ENCODE data around the gene EWSR1.

EWSR1 gene

DNA sequence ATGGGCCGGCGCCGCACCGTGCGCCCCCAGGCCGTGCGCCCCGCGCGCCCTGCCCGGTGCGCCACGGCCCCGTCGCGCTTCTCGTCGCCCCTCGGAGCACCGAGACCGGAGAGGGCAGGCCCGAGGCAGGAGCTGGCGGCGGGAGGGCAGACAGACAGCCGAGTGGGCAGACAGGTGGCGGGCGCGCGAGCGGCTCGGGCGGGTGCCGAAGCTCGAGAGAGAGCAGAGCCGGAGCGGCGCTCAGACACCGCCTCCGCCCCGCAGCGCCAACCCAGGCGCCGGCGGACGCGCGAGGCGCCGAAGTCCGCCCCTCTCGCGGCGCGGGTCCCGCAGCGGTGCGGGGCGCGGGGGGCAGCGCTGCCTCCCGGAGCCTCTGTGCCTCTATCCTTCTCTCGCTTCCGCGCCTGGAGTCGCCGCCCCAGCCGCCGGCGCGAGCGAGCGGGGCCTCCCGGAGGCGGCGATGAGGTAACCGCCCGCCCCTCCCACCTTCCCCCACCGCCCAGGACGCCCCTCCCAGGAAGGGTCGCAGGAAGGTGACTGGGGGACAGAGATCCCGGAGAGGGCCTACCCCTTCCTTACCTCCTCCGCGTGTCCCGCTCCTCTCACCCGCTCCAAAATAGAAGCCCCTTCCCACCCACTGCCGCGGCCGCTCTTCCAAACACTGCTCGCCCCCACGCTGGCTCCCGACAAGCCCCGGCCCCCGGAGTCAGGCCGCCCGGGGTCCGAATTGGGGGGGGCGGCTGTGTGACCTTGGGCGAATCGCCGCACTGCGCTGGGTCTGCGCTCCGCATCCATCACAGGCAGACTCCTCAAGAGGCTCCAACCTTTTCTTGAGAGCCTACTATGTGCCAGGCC lies 47.4 kb downstream of the EWSR1 start, which contains the start of gene RASL10A:
TSS of gene RASL10A (minus strand) at position 412 of the 855 bp plus-strand sequence. CDS start 451 bp downstream, outside the sequence.
- FAIRE-seq: no peak
- DNase-seq (ENCODE audit: insufficient read length, low spot score): no peak

DNA sequence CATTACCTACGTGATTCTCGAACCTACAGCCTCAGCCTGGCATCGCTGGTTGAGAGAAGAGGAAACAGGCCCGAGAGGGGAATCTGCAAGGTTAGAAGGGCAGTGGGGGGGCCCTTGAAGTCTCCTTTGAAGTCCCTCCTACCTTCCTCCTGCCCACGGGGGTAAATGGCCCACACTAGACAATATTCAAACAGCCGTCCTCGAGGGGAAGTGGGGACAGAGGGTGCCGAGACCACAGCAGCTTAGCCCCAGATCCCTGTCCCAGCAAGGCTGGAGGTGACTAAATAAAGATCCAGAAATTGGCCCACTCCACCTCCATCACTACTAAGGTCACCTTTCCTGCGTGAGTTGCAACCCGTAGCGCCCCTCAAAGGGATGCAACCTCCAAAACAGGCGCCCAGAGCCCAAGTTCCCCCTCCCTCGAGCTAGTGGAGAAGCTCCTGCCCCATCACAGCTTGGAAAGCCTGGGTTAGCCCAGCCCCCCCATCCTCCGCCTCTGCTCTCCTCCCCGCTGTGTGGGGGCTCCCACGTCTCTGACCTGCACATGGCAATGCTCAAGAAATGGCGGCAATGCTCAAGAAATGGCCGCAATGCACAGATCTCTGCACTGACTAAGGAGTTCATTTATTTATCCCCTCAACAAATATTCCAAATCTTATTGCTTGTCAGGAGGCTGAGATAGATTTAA lies 48.2 kb downstream of the EWSR1 start:
- no peak for DNase-seq (ENCODE audit: insufficient read length, low spot score)
- FAIRE-seq: no peak

DNA sequence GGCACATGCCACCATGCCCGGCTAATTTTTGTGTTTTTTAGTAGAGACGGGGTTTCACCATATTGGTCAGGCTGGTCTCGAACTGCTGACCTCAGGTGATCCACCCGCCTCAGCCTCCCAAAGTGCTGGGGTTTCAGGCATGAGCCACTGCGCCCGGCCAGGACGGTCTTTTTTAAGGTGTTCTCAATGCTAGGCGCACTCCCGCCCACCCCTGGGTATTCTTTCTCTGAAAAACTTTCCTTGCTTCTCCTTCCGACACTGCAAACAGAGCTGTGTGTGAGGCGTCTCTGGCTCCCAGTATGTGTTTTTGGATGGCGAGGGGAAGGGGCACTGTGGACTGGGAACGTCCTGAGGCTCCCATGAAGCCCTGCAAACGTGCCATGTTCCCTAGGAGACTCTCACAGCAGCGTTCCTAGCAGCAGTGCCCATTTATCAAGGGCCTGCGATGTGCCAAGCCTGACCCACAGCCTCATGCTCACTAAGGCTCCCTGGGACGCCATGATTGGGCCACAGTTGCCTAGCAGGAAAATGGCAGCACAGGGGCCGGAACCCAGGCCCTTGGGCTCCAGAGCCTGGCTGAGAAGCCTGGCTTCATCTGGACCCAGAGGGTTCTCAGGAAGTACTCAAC lies 49.9 kb downstream of the EWSR1 start:
- FAIRE-seq: no peak

DNA sequence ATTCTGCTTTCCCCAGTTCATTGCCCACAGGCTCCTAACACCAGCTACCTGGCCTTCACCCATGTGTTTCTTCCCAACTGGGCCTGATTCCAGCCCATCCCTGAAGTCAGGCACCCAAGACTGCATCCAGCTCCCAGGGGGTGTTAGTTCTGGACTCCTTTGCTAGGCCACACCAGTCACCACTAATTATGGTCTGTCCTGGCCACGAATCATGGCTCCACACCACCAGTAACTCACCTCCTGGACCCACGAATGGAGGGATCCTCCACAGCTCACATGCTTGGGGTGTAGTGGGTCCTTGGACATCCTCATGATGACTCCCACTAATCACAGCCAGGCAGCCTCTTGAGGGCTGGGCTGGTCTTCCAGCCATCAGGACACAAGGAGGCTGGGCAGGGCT lies 51.0 kb downstream of the EWSR1 start:
- DNase-seq (ENCODE audit: insufficient read length, low spot score) (no peak), FAIRE-seq (no peak)

More for the DNA sequence above, 49.9 kb downstream of the EWSR1 start:
- no peak for DNase-seq (ENCODE audit: insufficient read length, low spot score)

DNA sequence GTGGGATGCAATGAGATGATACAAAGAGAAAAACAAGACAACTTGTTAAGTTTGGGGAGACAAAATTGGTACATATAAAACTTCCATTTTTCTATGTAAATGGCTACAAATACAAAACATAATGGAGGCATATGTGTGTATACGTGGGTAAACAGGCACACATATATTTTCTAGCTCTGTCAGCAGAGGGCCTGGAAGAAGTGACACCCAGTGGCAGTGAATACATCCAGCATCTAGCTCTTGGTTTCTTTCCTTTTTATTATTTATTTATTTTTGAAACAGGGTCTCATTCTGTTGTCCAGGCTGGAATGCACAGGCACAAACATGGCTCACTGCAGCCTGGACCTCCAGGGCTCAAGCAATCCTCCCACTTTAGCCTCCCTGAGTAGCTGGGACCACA lies 52.5 kb downstream of the EWSR1 start:
- DNase-seq (ENCODE audit: insufficient read length, low spot score): no peak
- FAIRE-seq: no peak

DNA sequence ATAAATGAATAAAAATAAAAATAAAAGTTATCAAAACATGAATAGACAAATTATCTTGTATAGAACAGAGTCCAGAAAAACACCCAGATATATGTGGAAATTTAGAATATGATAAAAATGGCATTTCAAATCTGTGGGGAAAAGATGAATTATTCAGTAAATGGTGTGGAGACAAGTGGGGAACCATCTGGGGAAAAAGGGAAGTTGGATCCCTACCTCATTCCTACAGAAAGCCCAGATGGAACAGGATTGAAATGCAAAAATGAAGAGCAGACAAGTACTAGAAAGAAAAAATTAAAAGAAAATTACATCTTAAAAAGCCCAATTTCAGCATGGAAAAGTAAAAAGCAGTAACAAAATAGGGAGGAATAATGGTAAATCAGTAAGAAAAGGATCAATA lies 55.6 kb downstream of the EWSR1 start:
- FAIRE-seq (no peak), DNase-seq (ENCODE audit: insufficient read length, low spot score) (no peak)

DNA sequence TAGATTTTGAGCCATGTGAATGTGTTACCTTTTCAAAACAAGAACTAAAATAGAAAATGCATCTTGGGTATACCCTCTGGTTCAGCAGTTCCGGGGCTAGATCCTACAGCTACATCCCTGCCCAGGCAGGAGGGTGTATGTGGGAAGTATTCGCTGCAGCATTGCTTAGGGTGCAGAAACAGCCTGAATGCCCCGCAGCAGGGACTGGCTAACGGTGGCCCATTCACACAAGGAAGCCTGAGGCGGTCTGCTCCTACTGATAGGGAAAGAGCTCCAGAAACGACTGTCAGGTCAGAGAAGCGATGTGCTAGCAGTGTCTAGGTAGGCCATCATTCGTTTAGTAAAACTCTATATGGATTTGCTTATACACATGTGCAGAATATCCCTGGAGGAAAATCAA lies 57.3 kb downstream of the EWSR1 start:
- DNase-seq (ENCODE audit: insufficient read length, low spot score) (no peak), FAIRE-seq (no peak)

DNA sequence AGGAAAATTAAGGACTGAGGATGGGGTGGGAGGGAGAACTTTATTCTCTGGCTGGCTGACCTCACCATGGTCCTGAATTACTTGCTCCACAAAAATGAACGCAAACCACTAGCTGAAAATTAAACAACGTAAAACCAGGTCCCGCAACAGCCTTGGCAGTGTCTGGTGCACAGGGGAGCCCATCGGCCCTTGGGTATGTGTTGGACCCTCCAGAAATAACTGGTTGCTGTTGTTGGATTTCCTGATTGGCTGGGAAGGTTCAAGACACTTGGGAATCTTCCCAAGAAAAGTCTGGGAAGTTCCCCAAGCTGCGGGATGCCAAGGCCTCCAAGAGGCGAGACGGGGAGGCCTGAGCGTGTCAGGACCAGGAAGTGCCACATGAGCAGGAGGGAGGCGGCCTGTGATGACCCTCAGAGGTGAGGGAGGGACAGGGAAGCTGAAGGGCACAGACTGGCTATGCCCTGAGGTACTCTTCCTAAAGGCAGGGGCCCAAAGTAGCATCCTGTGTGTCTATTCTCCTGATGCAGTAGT lies 57.8 kb downstream of the EWSR1 start:
- no peak for DNase-seq (ENCODE audit: insufficient read length, low spot score)
- FAIRE-seq: no peak

DNA sequence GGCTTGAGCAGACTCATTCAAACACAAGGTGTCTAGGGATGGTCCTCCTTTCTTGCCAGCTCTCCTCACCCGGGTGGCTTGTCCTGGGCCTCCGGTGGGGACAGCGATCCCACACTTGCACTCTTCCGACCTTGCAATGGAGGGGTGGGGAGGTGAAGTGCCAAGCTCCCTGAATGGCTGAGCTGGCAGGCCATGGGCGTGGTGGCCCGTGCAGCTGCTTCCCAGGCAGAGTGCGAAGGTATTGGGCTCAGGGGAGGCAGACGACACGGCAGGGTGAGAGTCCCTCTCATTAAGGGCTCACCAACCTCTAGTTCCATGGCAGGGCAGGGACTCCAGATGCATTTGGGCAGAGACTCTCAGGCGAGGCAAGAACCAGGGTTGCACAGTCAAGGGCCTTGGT lies 58.4 kb downstream of the EWSR1 start:
- no peak for FAIRE-seq
- DNase-seq (ENCODE audit: insufficient read length, low spot score): no peak

DNA sequence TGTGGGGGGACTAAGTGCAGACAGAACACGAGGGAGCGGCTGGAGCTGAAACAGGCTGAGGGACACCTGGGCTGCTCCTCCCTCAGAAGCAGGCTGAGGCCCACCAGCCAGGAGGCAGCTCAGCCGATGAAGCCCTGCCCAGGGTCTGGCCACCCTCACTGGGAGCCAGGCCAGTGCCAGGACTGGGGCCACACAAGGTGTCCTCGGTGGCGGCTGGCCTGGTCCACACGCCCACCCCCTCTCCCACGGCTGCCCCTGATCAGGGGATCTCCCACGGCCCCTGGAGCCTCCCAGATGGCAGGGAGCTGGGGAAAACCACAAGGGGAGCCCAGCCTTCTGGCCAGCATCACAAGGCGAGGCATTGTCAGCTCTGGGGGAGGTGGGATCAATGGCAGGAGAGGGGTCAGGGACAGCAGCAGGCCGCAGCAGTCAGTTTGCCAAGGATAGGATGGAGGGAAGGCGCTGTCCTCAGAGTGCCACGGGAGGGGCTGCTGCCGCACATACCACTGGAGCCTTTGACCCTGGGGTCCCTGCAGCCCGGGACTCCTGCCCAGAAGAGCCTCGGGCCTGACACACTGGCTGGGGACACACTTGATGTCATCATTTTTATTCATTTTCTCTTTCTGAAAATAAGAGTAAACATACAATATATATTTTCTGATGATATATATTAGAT lies 59.2 kb downstream of the EWSR1 start:
- no peak for FAIRE-seq

DNA sequence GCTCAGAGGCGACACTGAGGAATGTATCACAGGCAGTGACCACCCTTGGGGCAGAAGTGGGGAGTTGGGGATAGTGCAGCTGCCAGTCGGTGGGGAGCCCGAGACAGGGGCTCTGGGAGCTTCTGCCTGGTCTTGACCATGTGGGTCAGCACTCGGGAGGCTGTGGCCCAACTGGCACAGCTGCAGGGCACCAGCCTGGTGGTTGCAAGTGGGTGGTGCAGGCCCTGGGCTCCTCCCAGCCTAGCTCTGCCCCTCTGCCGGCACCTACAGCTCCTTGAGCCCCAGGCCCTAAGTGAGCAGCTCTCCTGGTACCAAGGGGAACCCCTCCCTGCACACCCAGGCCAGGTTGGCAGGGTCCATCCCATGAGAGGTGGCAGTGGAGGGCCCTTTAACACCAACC lies 60.0 kb downstream of the EWSR1 start:
- FAIRE-seq (no peak), DNase-seq (ENCODE audit: insufficient read length, low spot score) (no peak)

More for the DNA sequence above, 59.2 kb downstream of the EWSR1 start:
- DNase-seq (ENCODE audit: insufficient read length, low spot score): no peak

DNA sequence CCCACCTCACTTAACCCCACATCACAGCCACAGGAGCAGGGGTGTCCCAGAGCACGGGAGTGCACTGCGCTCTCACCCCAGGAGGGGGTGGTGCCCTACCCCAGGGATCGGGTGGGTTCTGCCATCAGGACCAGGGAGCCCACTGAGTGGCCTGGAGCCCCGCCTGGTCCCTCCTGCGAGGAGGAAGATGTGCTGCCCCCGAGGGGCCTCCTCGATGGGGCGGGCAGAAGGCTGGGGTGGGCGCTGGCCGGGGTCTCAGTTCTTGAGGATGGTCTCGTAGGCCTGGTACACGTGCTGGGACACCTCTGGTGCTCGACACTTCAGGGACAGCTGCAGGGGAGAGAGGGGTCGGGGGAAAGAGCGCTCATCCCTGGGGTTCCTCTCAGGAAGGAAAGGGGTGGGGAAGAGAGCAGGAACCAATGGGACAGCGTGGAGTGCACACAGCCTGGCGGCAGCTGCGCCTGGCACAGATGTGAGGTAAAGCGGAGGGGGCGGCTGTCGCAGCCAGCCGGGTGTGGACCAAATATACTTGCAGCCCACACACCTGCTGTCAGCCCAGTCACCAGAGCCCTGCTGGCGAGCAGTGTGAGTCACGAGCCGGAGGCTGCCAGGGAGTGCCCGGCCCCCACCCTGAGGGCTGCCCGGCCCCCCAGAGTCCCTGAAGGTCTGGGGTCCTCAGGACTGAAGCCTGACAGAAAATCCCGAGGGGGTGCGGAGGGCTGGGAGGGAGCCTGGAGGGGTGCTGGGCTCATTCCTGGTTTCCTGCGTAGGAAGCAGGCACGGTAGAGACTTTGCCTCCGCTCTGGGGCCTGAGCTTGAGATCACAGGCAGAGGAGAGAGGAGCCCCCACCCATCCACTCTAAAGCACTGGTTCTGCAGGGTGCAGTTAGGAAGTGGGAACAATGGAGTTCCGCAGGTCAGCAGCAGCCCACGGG lies 60.8 kb downstream of the EWSR1 start:
- no peak for FAIRE-seq
- DNase-seq (ENCODE audit: insufficient read length, low spot score): no peak

DNA sequence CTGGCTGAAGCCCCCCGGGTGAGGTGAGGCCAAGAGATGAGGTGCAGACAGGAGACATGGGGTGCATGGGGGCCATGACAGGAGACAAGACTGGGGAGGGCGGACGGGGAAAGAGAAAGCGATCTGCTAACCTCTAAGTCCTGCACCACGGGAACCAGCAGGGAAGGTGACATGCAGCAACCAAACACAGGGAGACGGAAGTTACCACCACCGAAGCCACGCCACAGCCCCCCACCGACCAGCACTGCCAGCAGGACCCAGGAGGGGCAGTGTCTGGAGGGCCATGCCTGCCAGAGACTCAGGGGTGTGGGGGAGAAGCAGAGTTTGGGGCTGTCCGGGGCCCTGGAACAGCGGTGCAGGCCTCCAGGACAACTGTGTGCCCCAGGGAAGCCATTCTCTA lies 61.5 kb downstream of the EWSR1 start:
- DNase-seq (ENCODE audit: insufficient read length, low spot score) (no peak), FAIRE-seq (no peak)

DNA sequence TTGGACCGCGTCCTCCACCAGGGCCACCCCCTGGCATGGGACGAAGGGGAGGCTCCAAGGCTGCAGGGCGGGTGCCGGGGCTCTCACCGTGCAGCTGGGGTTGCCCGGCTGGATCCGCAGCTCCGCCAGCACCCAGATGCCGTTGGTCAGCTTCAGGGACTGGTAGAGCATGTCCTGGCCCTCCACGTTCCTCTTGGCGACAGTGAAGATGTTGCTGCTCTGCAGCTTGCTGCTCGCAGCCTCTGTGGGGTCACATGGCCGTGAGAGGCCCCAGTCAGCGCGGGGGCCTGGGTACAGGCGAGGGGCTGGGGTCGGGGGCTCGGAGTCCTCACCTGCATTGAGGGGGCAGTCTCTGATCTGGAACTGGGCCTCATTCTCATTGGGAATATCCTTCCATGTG lies 62.2 kb downstream of the EWSR1 start:
- DNase-seq (ENCODE audit: insufficient read length, low spot score): no peak

DNA sequence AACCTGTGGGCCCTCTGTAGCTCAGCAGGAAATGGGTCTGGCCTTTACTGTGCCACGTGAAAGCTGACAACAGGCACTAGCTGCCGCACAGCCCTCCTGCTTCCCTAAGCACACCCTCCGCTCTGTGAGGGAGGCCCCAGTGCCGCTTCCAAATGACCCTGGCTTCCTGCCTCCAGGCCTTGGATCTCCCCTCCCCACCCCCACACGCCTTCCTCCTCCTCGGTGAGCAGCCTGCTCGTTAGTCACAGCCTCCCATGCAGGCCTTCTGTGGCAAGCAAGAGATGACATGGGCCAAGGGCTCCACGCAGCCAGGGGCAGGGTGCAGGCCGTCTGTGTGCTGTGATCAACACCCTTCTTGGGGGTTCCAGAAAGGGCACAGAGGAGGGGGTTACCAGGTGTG lies 62.7 kb downstream of the EWSR1 start:
- no peak for DNase-seq (ENCODE audit: insufficient read length, low spot score)

More for the DNA sequence above, 62.2 kb downstream of the EWSR1 start:
- no peak for FAIRE-seq

DNA sequence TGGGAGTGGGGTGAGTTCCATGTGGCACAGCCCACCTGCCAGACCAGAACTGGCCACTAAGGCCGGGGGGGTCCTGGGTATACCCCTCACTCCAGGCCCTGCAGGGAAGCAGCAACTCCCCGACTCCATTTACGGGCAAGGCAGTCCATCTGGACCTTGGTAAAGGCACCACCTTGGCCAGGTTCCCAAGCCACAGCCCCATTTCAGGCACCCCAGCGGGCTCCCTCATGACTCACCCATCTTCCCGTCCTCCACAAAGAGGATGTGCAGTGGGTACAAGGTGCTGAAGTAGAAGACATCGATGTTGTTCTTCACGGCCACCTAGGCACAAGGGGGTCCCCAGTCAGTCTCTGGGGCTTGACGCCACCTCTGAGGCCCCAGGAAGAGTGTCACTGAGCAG lies 63.1 kb downstream of the EWSR1 start:
- DNase-seq (ENCODE audit: insufficient read length, low spot score) (no peak), FAIRE-seq (no peak)

More for the DNA sequence above, 62.7 kb downstream of the EWSR1 start:
- FAIRE-seq: no peak

DNA sequence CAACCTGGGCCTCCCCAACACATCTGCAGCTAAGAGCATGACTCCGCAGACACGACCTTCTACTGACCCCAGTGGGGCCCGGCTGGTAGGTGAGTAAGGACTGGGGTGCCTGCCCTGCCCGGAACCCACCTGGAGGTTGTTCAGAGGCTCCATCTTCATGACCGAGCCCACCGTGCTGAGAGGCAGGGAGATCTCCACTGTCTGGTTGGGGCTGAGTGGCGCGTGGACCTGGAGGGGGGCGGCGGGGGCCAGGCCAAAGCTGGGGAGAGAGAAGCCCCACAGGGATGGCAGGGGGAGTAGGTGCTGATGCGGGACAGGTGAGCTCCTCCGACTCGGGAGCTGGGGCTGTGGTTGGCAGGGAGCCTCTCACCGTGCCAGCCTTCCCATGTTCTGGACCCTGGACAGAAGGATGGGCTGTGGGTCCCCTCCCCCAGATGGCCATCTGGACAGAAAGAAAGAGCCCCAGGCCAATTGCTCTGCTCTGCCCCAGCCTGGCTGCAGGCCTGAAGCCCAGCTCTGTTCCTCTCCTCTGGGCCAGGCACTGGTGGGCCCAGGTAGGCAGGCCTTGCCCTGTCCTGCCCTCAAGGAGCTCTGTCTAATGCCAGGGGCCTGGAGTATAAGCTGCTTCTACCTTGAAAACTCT lies 63.7 kb downstream of the EWSR1 start:
- FAIRE-seq (no peak), DNase-seq (ENCODE audit: insufficient read length, low spot score) (no peak)

DNA sequence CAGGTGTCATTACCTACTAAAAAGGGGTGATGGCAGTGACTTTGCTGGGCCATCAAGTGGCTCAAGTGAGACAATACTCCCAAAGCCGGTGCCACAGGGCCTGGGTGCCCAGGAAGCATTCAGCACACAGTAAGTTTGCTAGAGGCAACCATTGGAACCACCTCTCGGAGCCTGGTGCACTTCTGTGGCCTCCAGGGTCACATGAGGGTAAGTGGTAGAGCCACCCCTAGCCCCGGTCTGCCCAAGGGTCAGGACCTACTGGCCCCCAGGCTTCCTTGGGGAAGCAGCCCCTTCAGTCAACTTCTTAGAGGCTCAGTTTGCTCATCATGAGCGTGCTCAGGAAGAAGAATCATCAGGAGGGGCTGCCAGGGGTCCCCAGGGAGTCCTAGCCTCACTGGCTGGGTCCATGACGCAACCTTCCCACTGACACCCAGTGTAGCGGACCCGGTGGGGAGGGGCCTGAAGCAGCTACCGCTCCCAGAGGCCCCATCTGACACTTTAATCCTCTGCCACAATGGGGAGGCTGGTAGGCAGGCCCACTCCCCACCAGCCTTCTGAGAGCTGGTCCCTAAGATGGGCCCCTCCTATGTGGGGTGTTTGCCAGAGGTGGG lies 64.9 kb downstream of the EWSR1 start:
- DNase-seq (ENCODE audit: insufficient read length, low spot score) (no peak), FAIRE-seq (no peak)

DNA sequence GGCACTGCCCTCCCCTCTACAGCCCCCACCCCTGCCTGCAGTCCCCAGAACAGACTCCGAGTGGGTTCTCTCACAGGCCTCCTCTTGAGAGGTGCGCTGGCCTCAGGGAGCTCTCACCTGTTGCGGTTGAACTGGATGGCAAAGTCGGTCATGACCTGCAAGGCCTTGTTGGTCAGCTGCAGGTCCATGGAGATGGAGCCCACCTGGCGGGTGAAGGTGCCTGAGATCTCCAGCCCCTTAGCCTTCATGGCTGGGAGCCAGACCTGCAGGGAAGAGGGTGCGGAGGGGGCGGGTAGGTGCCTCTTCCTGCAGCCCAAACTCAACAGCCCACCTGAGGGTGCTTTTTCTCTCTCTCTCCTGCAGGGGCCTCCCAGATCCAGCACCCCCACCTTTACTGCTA lies 66.1 kb downstream of the EWSR1 start:
- FAIRE-seq: no peak
- DNase-seq (ENCODE audit: insufficient read length, low spot score): no peak

Data from GM19239 (cell line).